HG02678 (cell line): ENCODE measurements around the gene PTCH1.

Experiments
- ATAC-seq: cut with Tn5 transposase; IDR thresholded peaks from one replicate; pipeline ENCODE4 v1.9.1; 2021; ENCODE audit warnings: mild to moderate bottlenecking, moderate library complexity; ENCODE audit not compliant: unreplicated experiment

PTCH1 gene

GRCh38 chr9:95513711-95514110 lies 3.1 kb downstream of the PTCH1 start:
- ATAC-seq: no peak

GRCh38 chr9:95512709-95513095 lies 4.1 kb downstream of the PTCH1 start:
- ATAC-seq: no peak

DNA sequence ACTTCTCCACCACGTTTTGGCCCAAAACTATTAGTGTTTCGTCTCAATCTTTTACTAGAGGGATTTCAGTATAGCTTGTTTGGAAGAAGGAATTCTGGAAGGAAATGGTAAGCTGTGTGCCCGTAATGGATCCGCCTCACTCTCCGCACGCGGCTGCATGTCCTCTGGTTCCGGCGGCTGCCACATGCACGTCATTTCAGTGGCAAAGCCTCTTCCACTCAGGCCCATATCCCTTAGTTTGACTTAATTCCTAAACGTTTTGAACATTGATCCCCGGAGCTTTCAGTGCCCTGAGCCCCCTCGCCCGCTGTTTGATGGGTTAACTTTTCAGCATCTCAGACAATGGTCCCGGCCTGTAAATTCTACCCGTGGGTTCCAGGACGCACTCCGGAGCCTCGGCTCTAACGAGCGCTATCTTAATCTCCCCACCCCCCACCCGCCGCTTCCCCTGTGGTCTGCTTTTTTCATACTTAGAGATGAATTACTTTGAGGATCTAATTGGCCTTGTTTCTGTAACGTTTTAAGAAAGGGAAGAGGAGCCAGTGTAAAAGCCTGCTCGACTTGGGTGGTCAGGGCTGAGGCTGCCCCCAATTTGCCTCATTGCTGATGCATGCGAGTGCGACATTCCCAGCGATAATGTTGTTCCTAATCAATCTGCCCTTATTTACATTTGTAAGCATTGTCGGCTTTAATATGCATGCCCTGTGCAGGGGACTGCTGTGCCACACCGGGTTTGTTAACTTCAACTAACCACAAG lies 4.6 kb downstream of the PTCH1 start:
- no peak for ATAC-seq

- no peak for ATAC-seq
Observed at GRCh38 chr9:95511616-95511931, 5.2 kb downstream of the PTCH1 start.

DNA sequence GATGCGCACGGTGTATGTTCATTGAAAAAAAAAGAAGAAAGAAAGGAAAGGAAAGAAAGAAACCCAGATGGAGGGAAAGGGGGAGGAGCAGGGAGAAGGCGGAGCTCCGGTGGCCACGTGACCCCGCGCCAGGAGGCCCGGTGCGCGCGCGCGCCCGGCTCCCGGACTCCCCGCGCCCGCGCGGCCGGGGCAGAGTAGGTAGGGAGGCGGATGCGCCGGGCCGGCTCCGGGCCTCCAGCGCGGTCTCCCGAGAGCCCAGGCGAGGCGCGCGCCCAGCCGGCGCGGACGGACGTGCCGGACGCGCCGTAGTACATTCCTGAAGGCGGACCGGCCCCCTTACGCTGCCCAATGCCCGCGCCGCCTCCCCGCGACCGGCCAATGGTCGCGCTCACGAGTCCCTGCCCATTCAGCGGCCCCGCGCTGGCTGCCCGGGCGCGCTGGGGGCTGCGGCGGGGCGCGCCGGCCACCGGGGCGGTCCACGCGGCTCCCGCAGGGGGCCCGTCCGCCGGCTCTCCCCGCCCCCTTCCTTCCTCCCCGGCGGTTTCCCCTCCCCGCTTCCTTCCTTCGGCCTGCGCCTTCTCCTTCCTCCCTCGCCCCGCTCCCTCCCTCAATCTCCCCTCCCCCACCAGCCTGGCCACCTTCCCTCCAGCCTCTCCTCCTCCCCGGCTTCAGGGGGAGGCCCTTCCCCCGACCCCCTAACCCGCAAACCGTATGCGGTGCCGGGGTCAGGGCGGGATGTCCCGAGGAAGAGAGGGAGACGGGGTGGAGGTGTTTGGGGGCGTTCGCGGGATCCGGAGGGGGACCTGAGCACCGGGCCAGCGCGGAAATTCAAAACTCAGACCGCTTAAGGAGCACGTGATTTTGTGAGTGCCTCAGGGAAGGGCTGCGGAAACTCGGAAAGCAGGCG lies 5.8 kb downstream of the PTCH1 start:
- peak; percentile 44 for ATAC-seq

DNA sequence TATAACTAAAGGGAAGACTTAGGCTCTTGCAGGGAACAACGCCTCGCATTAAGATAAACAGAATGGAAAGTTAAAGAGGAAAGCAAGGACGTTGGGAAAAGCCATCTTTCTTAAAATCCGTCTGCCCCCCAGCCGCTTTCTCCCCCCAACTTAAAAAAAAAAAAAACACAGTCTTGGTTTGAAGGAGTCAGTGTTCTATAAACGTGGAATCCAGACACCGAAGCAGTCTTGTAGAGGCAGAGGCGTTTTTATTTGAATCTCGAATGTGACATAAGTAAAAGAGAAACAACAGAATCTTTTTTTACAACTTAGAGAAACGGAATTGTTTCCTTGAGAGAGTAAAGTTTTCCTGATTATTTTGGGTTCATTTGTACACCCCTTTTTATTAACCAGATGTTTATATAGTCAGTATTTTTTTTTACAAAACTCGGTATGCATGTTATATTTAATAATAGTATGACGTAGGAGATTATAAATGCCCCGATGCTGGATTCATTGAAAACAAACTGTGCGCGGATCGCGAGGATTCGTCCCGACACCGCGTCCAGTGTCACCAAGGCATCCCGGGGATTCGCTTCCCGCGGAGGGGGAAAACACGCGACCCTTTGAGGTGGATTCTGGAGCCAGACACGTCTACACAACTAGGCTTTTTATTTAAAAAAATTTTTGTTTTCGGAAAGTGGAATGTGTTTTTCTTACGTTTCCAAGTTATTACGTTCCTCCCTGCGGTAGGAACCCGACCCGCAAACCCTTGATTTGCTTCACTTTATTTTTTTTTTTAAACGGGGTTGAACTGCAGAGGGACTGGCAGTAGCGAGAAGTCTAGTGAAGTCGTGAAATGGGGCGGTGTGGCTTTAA lies 6.7 kb downstream of the PTCH1 start:
- ATAC-seq: no peak

GRCh38 chr9:95508968-95509850 lies 7.6 kb downstream of the PTCH1 start:
- peak; percentile 30 for ATAC-seq

DNA sequence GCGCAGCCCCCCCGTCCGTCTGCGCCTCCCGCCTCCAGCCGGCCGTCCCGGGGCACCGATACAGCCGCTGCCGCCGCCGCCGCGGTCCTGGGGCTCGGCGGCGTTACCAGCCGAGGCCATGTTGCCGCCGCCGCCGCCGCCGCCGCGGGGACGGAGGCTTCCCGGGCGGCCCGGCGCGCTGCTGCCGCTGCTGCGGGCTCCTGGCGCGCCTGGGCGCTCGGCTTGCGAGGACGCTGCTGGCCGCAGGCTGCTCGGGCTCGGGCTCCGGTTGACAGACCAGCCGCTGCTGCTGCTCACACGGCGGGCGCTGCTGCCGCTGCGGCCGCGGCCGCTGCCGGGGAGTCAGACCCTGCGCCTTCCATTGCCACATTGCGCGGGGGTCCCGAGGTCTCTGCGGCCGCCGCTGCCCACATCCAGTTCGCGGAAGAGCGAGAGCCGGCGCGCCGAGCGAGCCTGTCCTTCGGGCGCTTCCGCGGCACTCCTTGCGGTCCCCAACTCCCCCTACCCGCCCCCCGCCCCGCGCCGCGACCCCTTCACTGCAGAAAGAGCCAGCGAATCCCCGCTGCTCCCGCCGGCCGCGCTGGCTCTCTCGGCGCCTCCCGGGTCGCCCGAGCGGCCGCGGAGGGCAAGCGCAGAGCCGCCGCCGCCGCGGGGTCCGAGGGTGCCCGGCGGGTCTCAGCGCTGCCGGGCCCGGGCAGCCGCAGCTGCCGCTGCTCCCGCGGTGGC lies 8.4 kb downstream of the PTCH1 start:
- no peak for ATAC-seq

- no peak for ATAC-seq
Observed at GRCh38 chr9:95507464-95508241, 9.1 kb downstream of the PTCH1 start.

DNA sequence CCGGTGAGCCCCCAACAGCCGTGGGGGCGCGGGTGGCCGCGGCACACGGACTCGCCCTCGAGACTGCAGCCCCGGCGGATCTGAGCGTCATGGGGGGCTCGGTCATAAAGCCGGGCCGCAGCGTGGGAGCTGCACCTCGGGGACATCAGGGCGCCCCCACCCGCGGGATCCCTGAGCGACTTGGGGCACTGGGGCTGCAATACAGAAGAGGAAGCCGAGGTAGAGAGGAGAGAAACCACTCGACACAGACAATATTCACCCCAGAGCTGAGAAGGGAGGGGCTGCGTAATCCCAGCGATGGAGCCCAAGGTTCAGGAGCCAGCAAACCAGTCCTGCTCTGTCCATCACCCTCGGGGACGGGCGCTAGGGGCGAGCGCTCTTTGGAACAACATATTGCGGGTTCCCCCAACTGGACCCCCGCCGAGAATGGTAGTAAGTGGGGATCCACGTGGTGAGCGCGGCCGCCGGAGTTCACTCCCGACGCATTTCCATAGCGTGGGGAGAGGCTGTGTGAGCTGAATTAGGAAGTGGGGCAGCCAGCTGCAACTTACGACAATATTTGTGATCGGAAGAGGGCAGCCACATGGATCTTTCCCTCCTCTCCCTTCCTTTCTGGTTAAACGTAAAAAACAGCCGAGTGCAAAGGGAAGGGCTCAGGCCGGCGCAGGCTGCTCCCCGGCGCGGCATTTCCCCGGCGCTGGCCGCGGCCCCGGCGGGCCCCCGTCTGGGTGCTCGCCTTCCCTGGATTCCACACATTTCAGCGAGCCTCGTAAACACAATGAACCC lies 9.9 kb downstream of the PTCH1 start:
- peak; percentile 8 for ATAC-seq

GRCh38 chr9:95506428-95506677 lies 10.4 kb downstream of the PTCH1 start:
- peak; percentile 23 for ATAC-seq

DNA sequence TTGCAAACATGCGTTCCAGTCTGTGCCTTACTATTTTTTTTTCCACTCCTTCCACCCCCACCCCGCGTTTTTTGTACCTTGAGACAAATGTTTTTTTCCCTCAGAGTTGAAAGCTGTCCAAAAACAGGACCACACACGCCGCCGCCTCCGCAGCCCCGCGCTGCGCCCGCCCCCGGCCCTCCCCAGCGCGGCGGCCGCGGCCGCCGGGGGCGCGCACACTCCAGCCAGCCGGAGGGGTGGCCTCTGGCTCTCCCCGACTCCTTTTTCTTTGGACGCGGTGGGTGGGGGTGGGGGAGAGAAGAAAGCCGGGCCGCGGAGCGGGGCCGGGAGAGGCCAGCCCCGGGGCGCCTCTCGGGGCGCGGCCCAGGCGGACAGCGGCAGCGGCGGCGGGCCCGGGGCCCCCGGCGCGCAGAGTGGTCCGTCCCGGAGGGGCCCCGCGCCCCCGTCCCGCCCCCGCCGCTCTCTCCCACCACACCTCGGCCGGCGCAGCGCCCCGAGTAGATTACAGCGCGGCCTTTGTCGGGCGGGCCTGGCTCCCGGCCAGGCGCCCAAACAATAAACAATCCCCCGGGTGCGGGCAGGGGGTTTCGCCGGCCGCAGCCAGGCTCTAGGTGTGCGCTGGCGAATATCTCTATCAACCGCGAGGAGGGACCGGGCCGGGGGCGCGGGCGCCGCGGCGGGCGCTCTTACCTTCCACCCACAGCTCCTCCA lies 10.9 kb downstream of the PTCH1 start:
- ATAC-seq: peak; percentile 28

DNA sequence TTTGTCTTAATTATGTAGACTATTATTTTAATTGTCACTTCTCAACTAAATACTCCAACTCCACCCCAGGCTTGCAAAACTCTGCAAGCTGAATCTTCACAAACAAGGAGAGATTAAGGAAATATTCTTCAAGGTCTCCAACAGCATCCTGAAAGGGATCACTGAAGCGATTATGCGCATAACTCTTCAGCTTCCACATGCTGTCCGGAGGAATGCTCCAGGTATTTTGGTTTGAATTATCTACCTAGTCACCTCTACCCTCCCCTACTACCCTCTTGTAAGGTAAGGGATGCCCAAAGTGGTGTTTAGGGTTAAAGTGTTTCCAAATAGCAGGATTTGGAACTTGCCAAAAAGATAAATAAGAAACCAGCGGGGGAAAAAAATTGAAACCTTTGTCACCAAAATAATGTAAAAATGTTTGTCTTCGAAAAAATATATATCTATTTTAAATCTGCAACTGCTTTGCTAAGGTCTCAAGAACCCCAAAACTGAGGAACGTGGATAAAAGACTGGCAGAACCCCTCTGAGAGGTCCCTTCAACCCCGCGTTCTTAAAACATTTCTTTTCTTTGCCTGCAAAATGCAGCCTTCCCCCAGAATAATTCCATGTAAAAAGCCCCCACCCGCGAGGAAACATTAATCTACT lies 11.6 kb downstream of the PTCH1 start:
- ATAC-seq: no peak

DNA sequence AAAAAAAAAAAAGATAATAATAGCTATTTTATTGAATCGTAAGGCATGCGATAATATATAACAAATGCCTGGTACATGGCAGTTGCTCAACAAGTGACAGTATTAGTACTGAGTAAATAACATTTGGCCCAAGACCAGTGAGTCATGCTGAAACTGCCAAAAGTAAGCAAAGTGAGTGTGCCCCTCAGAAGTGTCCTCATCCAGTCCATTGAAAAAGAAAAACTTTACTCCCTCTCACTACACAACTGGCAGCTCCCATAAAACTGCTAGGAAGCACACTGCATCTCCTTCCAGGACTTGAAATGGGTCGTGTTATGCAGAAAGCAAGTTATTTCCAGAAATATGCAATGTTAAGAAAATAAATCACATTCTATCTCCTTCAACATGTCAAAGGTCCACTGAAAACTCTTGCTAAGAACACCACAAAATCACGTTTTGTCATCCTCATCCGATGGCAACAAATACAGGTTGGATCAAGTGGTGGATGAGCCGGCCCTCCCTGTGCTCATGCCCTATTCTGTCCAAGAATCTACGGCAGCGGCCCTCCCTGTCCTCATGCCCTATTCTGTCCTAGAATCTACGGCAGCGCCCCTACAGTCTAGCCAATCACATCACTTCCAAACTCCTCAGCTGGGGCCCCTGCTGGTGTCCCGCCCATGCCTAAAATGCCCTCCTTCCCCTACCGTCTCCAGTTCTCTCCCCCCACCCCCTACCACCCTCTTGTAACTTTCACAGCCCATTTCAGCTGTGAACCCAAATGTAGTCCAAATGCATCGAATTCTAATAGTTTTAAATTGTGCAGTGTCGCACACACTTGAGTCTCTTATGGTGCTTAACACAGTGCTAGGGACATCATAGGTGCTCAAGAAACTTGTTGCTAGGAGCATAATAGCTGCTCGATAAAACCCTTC lies 12.5 kb downstream of the PTCH1 start:
- ATAC-seq: no peak

DNA sequence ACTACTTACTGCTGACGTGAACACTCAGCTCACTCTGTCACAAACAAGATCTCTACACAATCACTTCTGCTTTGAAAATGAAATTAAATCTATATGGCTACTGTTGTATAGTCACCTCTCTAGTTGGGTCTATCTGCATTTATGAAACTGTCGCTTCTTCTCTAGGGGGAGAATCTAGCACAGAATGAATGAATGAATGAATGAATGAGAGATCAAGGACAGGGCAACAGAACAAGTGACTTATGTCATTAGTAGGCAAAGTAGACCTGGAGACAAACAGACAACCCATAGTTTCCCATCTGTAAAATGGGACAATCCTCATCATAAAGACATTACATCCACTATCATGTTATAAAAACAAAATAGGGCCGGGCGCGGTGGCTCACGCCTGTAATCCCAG lies 13.4 kb downstream of the PTCH1 start:
- ATAC-seq: no peak

- ATAC-seq: no peak
Observed at GRCh38 chr9:95502248-95502647, 14.5 kb downstream of the PTCH1 start.
